22Rv1 (cell line): ENCODE data around the gene GNLY.

Source experiments
- CTCF ChIP-seq: fragments of 450-650 bp; IDR thresholded peaks from 2 replicates; pipeline ENCODE4 v1.5.1; 2017; ENCODE audit warnings: mild to moderate bottlenecking
- ZFX ChIP-seq: fragments of 450-650 bp; IDR thresholded peaks from 2 replicates; pipeline ENCODE4 v1.6.1; 2017; ENCODE audit warnings: antibody characterized with exemption, borderline replicate concordance

- no peak for TF ChIP-seq CTCF
- TF ChIP-seq ZFX, result no peak
These were observed 49.9 kb downstream of the GNLY start for GRCh38 chr2:85744055-85744454.
